Lung (tissue), 12 donors: ENCODE results near the gene BNIP3. TPM values are rescaled to one million over a fixed set of nuclear protein-coding genes. Genes with fewer than 3 reads are reported as not detected.
A peak's percentile ranks its signal among the peaks of the same experiment; 100 is the strongest.

Experiments used
- ATAC-seq: fragments of 200-7000 bp; cut with Tn5 transposase; one replicate; pipeline ENCODE4 v1.9.1; 2020; ENCODE audit warnings: moderate number of reproducible peaks; ENCODE audit not compliant: insufficient read depth, low FRiP score
- DNase-seq, 3 donors: peaks; one replicate each; pipeline ENCODE4 v3.0.0-alpha.2; 2013 to 2017
- H3K27ac ChIP-seq, 2 donors: one replicate each; pipeline ENCODE4 v1.5.1; 2013; ENCODE audit warnings: mild to moderate bottlenecking in 2 of 2, moderate library complexity in 2 of 2, control low read depth in 1 of 2, inconsistent platforms in 1 of 2, low read depth in 1 of 2, low read length in 1 of 2
- H3K27me3 ChIP-seq, 3 donors: one replicate each; pipeline ENCODE4 v1.5.1; 2013; ENCODE audit warnings: low read length in 2 of 3; ENCODE audit not compliant: control insufficient read depth in 3 of 3, insufficient read depth in 3 of 3
- H3K36me3 ChIP-seq, 4 donors: one replicate each; pipeline ENCODE4 v1.5.1; 2013; ENCODE audit warnings: low read length in 4 of 4, mild to moderate bottlenecking in 1 of 4, moderate library complexity in 1 of 4; ENCODE audit not compliant: control insufficient read depth in 4 of 4, insufficient read depth in 4 of 4
- H3K4me1 ChIP-seq, 5 donors: one replicate each; pipeline ENCODE4 v1.5.1; 2013; ENCODE audit warnings: low read length in 5 of 5, mild to moderate bottlenecking in 2 of 5, moderate library complexity in 1 of 5; ENCODE audit not compliant: control insufficient read depth in 5 of 5, insufficient read depth in 5 of 5
- H3K4me3 ChIP-seq: one replicate; pipeline ENCODE4 v1.5.1; 2013; ENCODE audit warnings: mild to moderate bottlenecking, control low read depth, moderate library complexity
- H3K9ac ChIP-seq, 2 donors: one replicate each; pipeline ENCODE4 v1.5.1; 2013; ENCODE audit warnings: low read length in 2 of 2, control low read depth in 1 of 2; ENCODE audit not compliant: insufficient read depth in 1 of 2
- H3K9me3 ChIP-seq, 4 donors: one replicate each; pipeline ENCODE4 v1.5.1; 2013; ENCODE audit warnings: low read length in 3 of 4, mild to moderate bottlenecking in 1 of 4, moderate library complexity in 1 of 4; ENCODE audit not compliant: control insufficient read depth in 4 of 4, insufficient read depth in 3 of 4
- WGBS, 2 donors: extraction: QIAGEN DNeasy Blood & Tissue Kit; methylation state at CpG; one replicate each; pipeline ENCODE4 v1.1.7; 2013; 5-methylcytosine and 5-hydroxymethylcytosine counted together
- polyA plus RNA-seq, 2 donors: library from polyadenylated mRNA; stranded (reverse); fragments of 200-250 nt; gene quantifications; one replicate each; pipeline ENCODE4 v1.2.1, GENCODE V29; 2013
- total RNA-seq, 2 donors: library from RNA; depleted of rRNA in 1 of 2; stranded (reverse); fragments of >200 nt in 1 of 2; gene quantifications; one replicate each; pipeline ENCODE4 v1.2.1, GENCODE V29; 2014 to 2021
- TF ChIP-seq, protein P1 (sequence below): IDR thresholded peaks from 2 replicates; pipeline ENCODE4 v1.5.1; 2012; ENCODE audit warnings: mild to moderate bottlenecking; ENCODE audit errors: control extremely low read depth, extremely low read depth
- donor health status: control.
- donor health status: control.
- donor health status: Bipolar disorder and iron deficiency.
- donor health status: healthy.
- donor health status: DM: yes; HTN: yes; CAD: no.

The BNIP3 gene
- total and polyA plus RNA-seq, 4 donors = 20.4 to 38.4 (median 30.8) TPM

DNA sequence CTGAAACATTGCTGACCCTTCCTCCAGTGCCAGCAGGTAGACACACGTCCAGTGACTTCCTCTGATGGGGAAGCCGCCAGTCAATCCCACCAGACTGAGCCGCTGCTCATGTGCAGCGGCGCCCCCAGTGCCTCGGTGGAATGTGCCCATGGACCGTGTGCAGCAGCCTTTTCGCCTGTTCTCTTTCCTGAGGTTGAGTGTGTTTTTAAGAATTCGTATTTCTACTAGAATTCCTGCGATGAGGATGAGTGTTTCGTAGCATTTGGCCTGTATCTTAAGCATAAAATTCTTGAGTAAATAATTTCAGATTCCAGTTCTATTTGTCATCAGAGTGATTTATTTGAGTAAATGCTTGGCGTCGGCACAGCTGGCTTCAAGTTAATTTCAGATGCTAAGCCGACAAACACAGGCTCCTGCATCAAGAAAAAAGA, 35.4 kb downstream of the BNIP3 start:
- DNase-seq (no peak), ATAC-seq (peak; percentile 13)
- no peaks in the 10 kb centered on the region for H3K27me3 ChIP-seq
- H3K4me1 ChIP-seq = no peaks in the 10 kb centered on the region
- WGBS, 2 donors = 83 to 91% methylated on average over 14 of the region's 14 CpGs
- no peak overlapping the region for H3K9ac ChIP-seq
- no peaks in the 10 kb centered on the region for H3K9me3 ChIP-seq
- H3K27ac ChIP-seq = no peak overlapping the region
- no peak overlapping the region for H3K4me3 ChIP-seq
- TF ChIP-seq, protein P1, sequence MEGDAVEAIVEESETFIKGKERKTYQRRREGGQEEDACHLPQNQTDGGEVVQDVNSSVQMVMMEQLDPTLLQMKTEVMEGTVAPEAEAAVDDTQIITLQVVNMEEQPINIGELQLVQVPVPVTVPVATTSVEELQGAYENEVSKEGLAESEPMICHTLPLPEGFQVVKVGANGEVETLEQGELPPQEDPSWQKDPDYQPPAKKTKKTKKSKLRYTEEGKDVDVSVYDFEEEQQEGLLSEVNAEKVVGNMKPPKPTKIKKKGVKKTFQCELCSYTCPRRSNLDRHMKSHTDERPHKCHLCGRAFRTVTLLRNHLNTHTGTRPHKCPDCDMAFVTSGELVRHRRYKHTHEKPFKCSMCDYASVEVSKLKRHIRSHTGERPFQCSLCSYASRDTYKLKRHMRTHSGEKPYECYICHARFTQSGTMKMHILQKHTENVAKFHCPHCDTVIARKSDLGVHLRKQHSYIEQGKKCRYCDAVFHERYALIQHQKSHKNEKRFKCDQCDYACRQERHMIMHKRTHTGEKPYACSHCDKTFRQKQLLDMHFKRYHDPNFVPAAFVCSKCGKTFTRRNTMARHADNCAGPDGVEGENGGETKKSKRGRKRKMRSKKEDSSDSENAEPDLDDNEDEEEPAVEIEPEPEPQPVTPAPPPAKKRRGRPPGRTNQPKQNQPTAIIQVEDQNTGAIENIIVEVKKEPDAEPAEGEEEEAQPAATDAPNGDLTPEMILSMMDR = no peak
- H3K36me3 ChIP-seq = peaks cover 9 to 46% (median 40%) of the 10 kb centered on the region in 4 donors

GRCh38 chr10:131944976-131945695, 36.6 kb downstream of the BNIP3 start:
- Histone ChIP-seq H3K36me3 (peaks cover 11 to 46% (median 41%) of the 10 kb centered on the region in 4 donors), H3K9ac (no peak overlapping the region), H3K27ac (no peak overlapping the region), H3K4me1 (no peaks in the 10 kb centered on the region), H3K27me3 (no peaks in the 10 kb centered on the region), H3K9me3 (no peaks in the 10 kb centered on the region), H3K4me3 (no peak overlapping the region)
- ATAC-seq (no peak), DNase-seq (no peak)
- WGBS, 2 donors = 97 to 98% methylated on average over 28 of the region's 28 CpGs
- TF ChIP-seq, protein P1 = no peak

- TF ChIP-seq, protein P1 = no peak
- Histone ChIP-seq H3K9me3 (no peaks in the 10 kb centered on the region), H3K36me3 (peaks cover 10 to 41% (median 40%) of the 10 kb centered on the region in 4 donors), H3K4me3 (no peak overlapping the region), H3K27ac (no peak overlapping the region), H3K4me1 (no peaks in the 10 kb centered on the region), H3K27me3 (no peaks in the 10 kb centered on the region), H3K9ac (no peak overlapping the region)
- DNase-seq = no peak
- 93 to 97% methylated on average over 4 of the region's 4 CpGs for WGBS, 2 donors
- no peak for ATAC-seq
These were observed 37.3 kb downstream of the BNIP3 start for GRCh38 chr10:131944412-131944811.
